T47D (cell line): Measurements from ENCODE around the gene DAG1.

Source experiments
- DNase-seq, 2 experiments: peaks; one replicate each; pipeline versions ENCODE4 v3.0.0 to v3.0.0-alpha.2; 2011 to 2012; ENCODE audit warnings: low read depth in 1 of 2, low spot score in 1 of 2
- JUND ChIP-seq: IDR thresholded peaks from 2 replicates; pipeline ENCODE4 v1.6.1; 2012; ENCODE audit warnings: low read depth
- in situ Hi-C: cut with HindIII; loops from 2 replicates; pipeline ENCODE4 v1.10.0; 2016; ENCODE audit warnings: low sequenced_read_pairs, low pct_unique_long_range_greater_than_20kb

The DAG1 gene

DNA sequence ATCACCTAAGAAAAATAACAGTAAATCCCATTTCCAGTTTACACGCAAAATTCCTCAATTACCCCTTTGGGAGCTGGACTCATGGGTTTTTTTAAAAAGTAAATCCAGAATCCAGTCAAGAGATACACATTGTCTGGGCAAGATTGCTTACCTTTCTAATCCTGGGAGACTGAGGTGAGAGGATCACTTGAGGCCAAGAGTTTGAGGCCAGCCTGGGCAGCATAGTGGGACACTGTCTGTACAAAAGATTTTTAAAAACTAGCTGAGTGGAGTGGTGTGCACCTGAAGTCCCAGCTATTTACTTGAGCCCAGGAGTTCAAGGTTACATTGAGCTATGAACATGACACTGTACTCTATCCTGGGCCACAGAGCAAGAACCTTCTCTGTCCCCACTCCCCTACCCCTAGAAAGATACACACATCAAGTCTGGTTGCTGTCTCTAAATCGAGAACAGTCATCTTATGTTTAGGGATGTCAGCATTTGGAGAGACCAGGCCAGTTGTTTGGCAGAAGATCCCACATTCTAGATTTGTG lies 39.0 kb downstream of the DAG1 start:
- no peak for TF ChIP-seq JUND
- no peak for DNase-seq
- in situ Hi-C loops, result no loop called here

DNA sequence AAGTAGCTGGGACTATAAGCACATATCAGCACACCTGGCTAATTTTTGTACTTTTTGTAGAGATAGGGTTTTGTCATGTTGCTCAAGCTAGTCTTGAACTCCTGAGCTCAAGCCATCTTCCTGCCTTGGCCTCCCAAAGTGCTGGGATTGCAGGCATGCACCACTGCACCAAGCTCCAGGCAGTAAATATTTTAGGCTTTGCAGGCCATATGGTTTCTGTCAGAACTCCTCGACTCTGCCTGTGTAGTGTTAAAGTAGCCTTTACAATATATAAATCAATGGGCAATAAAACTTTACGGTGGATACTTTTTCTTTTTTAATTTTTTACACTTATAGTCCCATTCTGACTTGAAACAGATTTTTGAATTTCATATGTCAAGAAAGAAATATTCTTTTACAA lies 41.6 kb downstream of the DAG1 start:
- DNase-seq, result no peak
- in situ Hi-C loops, result no loop called here
- TF ChIP-seq JUND, result no peak

DNA sequence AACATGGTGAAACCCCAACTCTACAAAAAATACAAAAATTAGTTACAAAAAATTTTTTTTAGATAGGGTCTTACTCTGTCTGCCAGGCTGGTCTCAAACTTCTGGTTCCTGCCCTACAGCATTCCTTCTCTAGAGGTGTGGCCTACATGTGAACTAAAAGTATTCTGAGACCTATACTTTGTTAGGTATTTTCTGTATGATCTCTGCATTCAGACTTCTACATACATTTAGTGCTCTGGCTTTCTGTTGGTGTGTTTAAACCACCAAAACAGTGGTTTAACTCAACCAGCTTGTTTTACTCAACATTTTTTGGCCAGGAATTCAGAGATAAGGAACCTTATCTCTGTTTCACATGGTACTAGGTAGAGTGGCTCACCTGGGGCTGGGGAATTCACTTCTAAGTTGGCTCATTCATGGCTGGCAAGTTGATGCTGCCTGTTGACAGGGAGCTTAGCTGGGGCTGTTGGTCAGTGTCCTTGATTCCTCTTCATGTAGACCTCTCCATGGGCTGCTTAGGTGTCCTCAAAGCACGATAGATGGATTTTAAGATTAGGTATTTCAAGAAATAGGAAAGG lies 42.8 kb downstream of the DAG1 start:
- in situ Hi-C loops, result no loop called here
- DNase-seq, result no peak
- TF ChIP-seq JUND, result no peak

DNA sequence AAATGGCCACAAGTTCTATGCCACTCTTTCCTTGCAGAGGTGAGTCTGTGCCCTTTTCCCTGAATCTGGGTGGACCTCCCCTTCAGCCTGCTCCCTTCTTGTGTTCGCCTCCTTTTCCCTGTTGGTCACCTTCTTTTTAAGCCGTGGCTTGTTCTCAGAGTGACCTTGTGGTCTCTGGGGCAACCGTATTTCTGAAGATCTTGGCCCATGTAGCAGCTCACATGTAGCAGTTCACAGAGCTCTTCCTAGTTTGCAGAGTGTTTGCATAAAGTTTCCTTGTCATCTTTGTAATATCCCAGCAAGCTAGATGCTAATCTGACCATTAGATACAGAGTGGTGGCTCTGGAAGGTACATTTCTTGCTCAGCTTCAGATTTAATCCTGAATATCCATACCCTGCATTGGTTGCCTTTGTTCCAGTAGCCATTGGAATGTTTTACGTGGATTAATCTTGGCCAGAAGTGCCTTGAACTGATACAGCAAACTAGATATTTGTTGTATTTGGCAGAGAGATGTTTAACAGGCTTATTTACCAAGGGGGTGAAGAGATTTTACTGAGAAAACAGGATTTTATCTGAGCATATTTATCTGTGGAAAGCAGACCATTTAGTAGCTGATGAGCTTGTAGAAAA lies 43.5 kb downstream of the DAG1 start:
- in situ Hi-C loops, result no loop called here

DNA sequence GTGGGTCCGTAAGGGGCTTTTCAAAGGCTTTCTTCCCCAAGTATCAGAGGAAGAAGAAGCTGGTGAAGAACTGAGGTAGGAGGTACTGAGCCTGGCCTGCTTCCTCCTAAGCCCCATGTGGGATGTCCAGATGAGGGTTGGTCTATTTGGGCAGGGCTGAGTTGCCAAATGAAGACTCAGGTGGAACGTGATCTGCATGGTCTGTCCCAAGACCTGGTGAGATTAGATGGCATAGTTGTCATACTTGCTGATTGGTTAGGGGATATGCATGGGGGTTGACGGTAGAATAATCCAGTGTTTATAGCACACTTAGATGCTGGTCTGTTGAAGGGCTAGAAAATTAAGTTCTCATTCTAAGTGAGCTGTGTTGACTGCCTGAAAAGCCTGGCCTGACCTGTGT lies 47.9 kb downstream of the DAG1 start:
- in situ Hi-C loops, result no loop called here
- no peak for DNase-seq
- TF ChIP-seq JUND, result no peak

More for the DNA sequence above, 43.5 kb downstream of the DAG1 start:
- peak in 1 of 2 experiments; percentile 27 for DNase-seq
- no peak for TF ChIP-seq JUND

DNA sequence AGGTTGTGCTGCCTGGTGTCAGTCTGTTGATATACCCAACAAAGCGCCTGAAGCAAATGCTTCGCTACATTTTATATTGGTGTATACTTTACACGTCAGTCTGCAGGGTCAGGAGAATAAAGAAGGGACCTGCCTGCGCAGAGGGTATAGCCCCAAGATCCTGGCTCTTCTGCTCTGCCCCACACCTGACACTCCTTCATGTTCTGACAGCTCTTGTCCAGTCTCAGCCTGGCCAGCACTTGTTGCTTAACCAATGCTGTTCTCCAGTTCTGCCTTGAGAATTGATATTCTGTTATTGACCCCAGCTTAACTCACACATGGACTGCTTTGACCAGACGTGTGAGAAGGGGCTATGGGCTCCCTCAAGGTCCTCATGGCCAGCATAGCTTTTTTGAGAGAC lies 48.4 kb downstream of the DAG1 start:
- no peak for DNase-seq
- in situ Hi-C loops, result no loop called here
- TF ChIP-seq JUND, result no peak

DNA sequence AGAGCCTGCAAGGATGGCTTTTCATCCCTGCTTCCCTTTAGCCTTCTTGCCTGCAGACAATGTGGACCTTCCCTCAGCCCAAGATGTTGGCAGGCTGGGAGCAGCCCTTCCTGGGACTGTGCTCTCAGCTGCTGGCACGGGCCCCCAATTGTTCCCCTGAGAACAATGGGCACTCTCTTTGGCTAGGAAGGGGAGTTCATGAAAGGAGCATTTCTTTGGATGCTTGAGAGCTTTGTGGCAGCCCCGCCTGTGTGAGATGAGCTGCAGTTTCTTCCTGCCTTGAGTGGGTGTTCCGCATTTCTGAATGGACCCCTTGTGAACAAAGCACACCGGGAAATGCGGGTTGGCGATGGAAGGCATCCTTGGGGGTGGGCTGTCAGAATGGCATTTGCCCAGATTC lies 49.2 kb downstream of the DAG1 start:
- no peak for TF ChIP-seq JUND
- DNase-seq, result no peak
- in situ Hi-C loops, result no loop called here

DNA sequence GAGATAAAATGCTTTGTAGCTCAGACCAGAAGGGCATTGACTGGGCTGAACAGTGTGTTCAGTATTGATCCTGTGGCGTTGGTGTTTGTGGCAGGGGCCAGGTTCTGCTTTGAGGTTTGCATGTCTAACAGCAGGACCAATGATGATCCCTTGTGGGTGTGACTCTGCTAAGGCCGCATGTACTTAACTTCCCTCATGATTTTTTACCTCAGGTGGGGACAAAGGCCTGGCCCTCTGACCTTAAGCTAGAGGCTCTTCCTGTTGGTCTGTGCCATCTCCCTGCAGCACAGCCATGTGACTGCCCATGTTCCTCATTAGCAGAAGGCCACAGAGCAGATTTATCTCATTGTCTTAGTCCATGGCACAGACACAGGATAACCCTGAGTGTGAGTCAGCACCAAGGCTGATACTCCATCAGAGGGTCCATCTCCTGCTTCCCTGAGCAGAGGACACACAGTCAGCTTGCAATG lies 49.9 kb downstream of the DAG1 start:
- TF ChIP-seq JUND, result no peak
- DNase-seq, result no peak
- in situ Hi-C loops, result no loop called here

DNA sequence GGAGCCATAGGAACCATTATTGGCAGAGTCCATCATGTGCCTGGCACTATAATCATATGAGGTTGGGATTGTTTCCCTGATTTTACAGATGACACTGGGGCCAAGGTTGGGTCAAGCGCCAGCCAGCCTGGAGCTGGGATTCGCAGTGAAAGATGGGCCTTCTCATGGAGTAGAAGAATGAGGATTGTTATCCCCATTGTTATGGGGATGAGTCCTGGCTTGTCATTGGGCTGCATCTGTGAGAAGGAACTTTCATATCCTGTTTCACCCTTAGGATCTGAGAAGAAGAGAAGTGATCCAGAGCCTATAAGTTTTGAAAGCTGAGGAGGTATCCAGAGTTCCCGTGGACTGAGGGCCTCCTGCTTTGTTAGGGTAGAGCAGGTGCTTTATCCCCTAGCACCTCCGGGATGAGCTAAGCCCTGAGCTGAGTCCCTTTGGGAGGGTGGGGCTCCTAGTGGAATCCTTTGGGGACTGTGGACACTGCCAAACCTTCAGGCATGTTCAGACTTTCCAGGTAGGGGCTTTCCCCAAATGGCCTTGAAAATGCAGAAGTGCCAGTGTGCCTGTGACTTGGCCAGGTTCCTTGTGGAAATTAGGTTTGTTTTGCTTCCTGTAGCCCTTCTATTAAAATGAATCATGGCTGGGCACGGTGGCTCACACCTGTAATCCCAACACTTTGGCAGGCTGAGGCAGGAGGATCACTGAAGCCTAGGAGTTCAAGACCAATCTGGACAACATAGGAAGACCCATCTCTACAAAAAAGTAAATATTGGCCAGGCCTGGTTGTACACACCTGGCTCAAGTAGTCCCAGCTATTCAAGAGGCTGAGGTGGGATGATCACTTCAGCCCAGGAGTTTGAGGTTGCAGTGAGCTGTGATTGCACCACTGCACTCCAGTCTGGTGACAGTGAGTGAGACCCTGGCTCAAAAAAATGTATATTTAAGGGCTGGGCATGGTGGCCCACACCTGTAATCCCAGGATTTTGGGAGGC lies 54.0 kb downstream of the DAG1 start:
- in situ Hi-C loops, result no loop called here
- TF ChIP-seq JUND, result no peak
- DNase-seq, result no peak

DNA sequence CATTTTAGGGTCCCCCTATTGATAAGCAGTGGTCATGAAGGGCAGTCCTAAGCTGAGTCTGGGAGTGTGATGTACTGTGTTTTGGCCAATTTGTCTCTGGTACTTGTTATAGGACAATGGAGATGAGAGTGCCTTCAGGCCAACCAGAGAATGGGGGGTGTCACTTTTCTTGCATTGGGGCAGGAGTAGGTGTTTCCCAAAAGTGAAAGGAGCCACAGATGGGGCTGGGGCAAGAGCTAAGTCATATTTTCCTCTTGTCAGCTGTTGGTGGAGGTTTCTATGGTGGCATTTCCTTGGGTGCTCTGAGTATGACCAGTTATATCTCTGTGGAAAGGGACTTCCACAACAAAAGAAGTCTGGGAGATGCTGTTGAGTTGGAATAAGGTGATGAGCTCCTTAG lies 59.5 kb downstream of the DAG1 start:
- DNase-seq, result no peak
- TF ChIP-seq JUND, result no peak

DNA sequence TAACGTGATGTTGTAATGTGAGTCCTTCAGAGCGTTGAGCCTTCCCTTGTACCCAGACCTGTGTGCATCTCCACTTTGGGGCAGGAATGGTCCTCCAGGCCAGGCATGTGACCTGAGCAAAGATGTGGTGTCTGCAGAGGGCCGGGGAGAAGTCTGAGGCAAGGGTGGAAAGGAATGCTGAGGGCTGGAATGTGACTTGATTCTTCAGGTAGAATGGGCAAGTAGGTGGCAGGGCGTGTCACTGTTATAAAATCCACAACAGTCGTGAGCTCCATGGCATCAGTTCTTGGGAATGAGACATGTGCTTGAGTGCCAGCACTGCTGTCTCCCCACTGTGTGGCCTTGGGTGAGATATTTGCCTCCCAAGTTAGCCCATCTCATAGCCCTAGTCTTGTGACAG lies 60.2 kb downstream of the DAG1 start:
- no peak for TF ChIP-seq JUND
- in situ Hi-C loops, result no loop called here
- no peak for DNase-seq

More for the DNA sequence above, 59.5 kb downstream of the DAG1 start:
- in situ Hi-C loops, result no loop called here

DNA sequence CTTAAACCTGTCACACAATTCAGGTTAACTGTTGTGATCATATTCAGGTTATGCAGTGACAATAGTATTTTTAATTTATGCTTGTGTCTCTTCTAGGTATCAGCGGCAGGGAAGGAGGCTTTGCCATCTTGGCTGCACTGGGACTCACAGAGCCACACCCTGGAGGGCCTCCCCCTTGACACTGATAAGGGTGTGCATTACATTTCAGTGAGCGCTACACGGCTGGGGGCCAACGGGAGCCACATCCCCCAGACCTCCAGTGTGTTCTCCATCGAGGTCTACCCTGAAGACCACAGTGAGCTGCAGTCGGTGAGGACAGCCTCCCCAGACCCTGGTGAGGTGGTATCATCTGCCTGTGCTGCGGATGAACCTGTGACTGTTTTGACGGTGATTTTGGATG lies 60.6 kb downstream of the DAG1 start:
- no peak for DNase-seq
- no peak for TF ChIP-seq JUND
- in situ Hi-C loops, result no loop called here

DNA sequence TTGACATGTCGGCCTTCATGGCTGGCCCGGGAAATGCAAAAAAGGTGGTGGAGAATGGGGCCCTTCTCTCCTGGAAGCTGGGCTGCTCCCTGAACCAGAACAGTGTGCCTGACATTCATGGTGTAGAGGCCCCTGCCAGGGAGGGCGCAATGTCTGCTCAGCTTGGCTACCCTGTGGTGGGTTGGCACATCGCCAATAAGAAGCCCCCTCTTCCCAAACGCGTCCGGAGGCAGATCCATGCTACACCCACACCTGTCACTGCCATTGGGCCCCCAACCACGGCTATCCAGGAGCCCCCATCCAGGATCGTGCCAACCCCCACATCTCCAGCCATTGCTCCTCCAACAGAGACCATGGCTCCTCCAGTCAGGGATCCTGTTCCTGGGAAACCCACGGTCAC lies 61.2 kb downstream of the DAG1 start:
- no peak for DNase-seq
- in situ Hi-C loops, result no loop called here
- no peak for TF ChIP-seq JUND
